ENCODE measurements around the gene NUBPL.
"Not testable (repeated sequence)": the region's sequence is repeated elsewhere in the genome, so short reads cannot be mapped to it uniquely, and the experiment has no call there.

Gene NUBPL

GRCh38 chr14:31825459-31825858 is 264.3 kb downstream of the NUBPL start:
- DNase-seq = no peak

- no peak for DNase-seq
These were observed 266.1 kb downstream of the NUBPL start for GRCh38 chr14:31827325-31827724.

GRCh38 chr14:31828946-31829868 is 268.0 kb downstream of the NUBPL start:
- no peak for DNase-seq

- no peak for DNase-seq
These were observed 273.4 kb downstream of the NUBPL start for GRCh38 chr14:31834616-31835015.

- DNase-seq = no peak
These were observed 273.8 kb downstream of the NUBPL start for GRCh38 chr14:31835049-31835448.

GRCh38 chr14:31837031-31837430 is 275.8 kb downstream of the NUBPL start:
- DNase-seq = no peak

GRCh38 chr14:31842899-31843298 is 281.7 kb downstream of the NUBPL start:
- no peak for DNase-seq

GRCh38 chr14:31843361-31844091 is 282.3 kb downstream of the NUBPL start:
- DNase-seq = no peak

- no peak for DNase-seq
These were observed 293.4 kb downstream of the NUBPL start for GRCh38 chr14:31854508-31855075.

- no peak for DNase-seq
These were observed 294.1 kb downstream of the NUBPL start for GRCh38 chr14:31855262-31855661.

- DNase-seq = not testable (repeated sequence)
These were observed 294.8 kb downstream of the NUBPL start for GRCh38 chr14:31856003-31856402.

GRCh38 chr14:31858868-31859267 is 297.7 kb downstream of the NUBPL start:
- DNase-seq = no peak

GRCh38 chr14:31864937-31865855 is 304.0 kb downstream of the NUBPL start:
- DNase-seq = no peak

GRCh38 chr14:31867570-31867969 is 306.4 kb downstream of the NUBPL start:
- no peak for DNase-seq

GRCh38 chr14:31868096-31868495 is 306.9 kb downstream of the NUBPL start:
- DNase-seq = not testable (repeated sequence)

- no peak for DNase-seq
These were observed 315.5 kb downstream of the NUBPL start for GRCh38 chr14:31876741-31877140.

GRCh38 chr14:31877255-31877798 is 316.1 kb downstream of the NUBPL start:
- DNase-seq = no peak

GRCh38 chr14:31879661-31880348 is 318.6 kb downstream of the NUBPL start:
- DNase-seq = no peak

- no peak for DNase-seq
These were observed 319.7 kb downstream of the NUBPL start for GRCh38 chr14:31880935-31881334.

GRCh38 chr14:31881531-31882310 is 320.5 kb downstream of the NUBPL start:
- DNase-seq = no peak

GRCh38 chr14:31884238-31884637 is 323.0 kb downstream of the NUBPL start:
- no peak for DNase-seq

Data from hematopoietic multipotent progenitor cell treated with erythropoietin and hydrocortisone succinate and interleukin-3 and kit ligand, for 8 days (in vitro differentiated cells).